GM19468 (cell line): ENCODE data around the gene TRERF1.

Experiments
- ATAC-seq: cut with Tn5 transposase; IDR thresholded peaks from one replicate; pipeline ENCODE4 v1.9.1; 2021; ENCODE audit warnings: mild to moderate bottlenecking, moderate library complexity, moderate number of reproducible peaks; ENCODE audit not compliant: unreplicated experiment; ENCODE audit errors: extremely low read depth

Gene TRERF1

DNA sequence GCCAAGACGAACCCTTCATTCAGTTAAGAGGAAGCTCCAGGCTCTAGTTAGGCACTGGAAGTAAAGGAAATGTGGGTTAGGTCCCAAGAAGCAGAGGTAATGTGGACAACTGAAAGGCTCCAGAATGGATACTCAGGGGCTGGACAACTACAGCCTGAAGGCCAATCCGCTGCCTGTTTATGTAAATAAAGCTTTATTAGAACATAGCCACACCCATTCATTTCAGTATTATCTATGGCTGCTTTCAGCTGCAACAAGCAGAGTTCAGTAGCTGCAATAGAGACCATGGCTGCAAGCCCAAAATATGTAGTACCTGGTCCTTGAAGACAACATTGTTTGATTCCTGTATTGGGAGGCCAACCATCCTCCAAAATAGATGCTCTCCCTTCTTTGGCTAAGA, 133.2 kb downstream of the TRERF1 start:
- ATAC-seq = no peak

DNA sequence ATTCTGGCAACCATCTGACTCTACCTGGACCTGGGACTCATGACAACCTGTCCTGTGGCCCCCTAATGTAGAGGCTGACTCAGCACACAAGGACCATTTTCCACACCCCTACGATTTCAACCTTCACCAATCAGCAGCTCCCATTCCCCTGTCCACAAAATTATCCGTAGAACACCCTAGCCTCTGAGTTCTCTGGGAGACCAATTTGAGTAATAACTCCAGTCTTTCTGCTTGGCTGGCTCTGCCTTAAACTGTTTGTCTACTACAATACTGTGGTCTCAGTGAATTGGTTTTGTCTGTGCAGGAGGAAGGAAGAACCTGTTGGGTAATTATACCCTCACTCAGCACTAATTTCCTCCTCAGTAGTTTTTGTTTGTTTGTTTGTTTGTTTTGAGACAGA, 134.7 kb downstream of the TRERF1 start:
- ATAC-seq = no peak

DNA sequence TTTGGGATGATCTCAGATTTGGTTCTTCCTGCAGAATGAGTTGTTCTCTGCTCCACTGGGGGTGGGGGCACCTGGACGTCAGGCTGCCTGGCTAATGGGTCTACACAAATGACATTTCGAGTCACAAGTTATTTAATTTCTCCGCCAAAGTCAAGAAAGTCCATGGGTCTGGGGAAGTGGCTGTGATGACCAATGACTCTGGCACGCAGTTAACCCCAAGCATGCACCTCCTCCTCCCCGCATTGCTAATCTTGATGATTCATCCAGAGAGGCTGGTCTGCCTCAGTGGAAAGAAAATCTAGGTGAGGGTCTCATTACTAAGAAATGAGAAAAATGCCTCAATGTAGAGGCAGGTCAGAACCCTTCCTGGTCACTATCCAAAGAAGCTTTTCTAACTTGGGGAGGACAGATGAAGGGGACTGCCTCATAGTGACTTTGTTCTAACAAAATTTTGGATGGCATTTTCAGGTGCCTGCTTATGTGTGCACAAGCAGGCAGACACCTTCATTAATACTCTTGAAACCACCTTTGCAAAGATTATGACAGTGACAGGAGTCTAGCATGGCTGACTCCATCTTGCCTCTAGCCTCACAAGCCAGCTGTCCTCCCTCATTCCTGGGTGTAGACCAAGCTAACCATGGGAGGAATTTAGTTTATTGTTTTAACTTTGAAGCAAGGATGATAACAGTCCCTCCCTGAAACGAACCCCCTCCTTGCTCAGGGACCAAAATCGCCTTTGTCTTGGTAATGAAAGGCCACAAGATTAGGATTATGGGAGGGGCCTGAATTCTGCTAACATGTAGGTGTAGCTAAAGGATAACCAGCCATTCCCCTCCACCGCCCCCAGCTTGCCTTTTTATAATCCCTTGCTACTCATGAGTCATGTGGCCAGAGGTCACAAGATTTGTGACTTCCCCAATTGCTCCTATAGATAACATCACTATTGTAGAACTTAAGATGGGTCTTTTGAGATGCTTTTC, 135.4 kb downstream of the TRERF1 start:
- ATAC-seq = no peak

- ATAC-seq = no peak
These were observed 136.3 kb downstream of the TRERF1 start for GRCh38 chr6:42315259-42315990.

DNA sequence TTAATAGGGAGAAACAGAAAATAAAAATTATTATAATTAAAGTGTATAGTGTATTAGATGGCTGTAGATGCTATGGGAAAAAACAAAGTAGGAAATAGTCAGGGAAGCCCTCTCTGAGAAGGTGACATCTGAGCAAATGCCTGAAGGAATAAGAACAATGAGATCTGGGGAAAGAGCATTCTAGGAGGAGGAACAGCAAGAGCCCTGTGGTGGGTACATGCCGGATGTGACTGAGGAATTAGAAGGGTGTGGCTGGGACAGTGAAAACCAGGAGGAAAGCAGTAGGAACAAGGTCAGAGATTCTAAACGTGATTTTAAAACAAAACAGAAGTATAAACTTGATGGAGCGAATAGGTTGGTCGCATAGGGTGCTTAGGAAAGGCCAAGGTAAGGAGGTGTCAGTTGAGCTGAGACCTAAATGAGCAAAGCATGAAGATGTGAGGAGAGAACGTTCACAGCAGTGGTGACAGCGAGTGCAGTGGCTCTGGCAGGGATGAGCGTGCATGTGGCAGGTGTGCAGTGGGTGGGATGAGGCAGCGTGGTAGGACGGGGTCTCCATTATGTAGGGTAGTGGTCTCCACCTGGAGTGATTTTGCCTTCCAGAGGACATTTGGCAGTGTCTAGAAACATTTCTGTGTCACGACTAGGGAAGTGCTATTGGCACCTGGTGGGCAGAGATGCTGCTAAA, 137.0 kb downstream of the TRERF1 start:
- ATAC-seq = no peak

DNA sequence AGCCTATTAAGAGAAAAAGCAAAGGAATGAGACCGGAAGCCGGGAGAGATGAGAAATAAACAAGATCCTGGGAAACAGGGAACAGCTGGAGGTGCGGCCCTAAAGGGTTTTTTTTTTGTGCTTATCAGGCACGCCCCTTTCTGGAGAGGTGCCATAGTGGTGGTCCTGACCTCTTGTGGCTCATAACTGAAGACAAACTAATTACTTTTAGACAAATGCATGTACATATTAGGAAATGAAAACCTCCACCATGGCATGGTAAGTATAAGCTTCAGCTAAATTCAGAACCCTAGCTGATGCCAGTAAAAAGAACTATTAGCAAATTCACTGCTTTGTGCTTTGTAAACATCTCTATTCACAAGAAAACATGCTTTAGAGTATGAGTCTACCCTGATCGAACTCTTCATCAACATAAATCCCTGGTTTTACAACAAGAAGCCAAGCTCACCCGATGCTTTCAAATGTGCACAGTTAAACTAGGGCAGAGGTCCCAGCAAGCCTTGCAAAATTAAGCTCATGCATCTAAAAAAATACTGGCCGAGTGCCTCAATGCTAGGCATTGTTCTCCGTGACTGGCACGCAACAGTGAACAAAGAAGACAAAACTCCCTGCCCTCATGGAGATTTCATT, 137.7 kb downstream of the TRERF1 start:
- no peak for ATAC-seq

DNA sequence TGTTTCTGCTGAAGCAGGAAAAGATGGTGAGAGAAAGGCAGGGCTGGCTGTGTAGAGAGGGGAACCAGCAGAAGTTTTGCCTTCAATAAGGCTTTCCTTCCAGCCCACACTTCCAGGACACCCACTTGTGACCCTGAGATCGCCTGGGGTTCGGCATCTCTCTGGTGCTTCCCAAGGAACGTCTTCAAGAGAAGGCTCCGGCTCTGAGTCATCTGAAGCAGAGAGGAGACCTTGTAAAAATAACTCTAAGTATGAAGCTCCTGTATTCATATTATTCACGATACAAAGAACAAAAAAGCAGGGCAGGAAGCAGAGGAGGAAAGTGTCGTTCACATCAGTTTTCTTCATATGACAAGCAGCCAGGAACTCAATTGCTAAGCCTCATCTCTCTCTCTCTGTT, 138.7 kb downstream of the TRERF1 start:
- ATAC-seq = no peak

- ATAC-seq = no peak
These were observed 144.6 kb downstream of the TRERF1 start for GRCh38 chr6:42307141-42307470.

DNA sequence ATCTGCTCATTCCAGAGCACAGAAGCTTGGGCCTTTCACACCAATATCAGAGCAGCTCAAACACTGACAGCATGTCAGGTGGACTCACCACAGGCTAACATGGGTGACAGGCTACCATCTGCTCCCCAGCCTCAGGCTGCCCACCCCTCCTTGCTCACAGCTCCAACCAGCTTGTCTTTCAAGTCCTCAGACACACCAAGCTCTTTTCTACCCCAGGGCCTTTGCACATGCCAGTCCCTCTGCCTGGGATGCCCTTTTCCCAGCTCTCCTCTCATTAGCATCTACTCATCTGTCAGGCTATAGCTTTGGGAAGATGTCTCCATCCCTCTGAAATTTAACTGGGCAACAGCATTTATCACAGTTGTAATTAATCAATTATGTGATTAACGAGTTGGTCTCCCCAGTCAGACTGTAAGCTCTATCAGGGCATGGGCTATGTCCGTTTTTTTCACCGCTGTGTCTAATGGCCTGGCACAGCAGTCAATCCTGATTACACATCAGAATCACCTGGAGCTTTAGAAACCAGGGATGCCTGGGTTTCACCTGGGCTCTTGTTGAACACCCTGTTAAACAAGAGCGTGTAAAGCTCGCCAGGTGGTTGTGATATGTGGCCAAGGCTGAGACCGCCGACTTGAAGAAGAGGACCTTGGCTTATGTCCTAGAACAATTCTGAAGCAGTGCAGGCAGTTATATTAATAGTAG, 145.1 kb downstream of the TRERF1 start:
- ATAC-seq = no peak

- no peak for ATAC-seq
These were observed 147.5 kb downstream of the TRERF1 start for GRCh38 chr6:42304053-42304712.

DNA sequence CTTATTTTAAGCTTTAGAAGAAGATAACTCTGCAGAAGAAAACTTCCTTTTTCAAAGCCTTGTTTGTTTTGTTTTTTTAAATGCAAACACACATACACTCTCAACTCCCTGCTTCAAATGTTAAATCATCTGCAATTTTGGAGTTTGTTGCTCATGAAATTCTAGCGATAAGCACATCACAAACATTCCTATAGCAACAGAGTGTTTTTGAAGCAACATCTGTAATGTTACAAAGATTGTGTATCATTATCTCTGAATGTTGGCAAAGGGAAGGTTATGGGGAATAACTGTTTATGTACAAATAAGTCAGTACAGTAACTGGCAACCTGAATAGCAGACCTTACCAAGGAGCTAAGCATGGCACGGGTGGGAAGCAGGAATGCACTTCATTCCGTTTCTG, 149.3 kb downstream of the TRERF1 start:
- no peak for ATAC-seq

- ATAC-seq = no peak
These were observed 149.7 kb downstream of the TRERF1 start for GRCh38 chr6:42301986-42302385.

- ATAC-seq = no peak
These were observed 151.0 kb downstream of the TRERF1 start for GRCh38 chr6:42300701-42301100.

GRCh38 chr6:42300185-42300584, 151.5 kb downstream of the TRERF1 start:
- no peak for ATAC-seq

DNA sequence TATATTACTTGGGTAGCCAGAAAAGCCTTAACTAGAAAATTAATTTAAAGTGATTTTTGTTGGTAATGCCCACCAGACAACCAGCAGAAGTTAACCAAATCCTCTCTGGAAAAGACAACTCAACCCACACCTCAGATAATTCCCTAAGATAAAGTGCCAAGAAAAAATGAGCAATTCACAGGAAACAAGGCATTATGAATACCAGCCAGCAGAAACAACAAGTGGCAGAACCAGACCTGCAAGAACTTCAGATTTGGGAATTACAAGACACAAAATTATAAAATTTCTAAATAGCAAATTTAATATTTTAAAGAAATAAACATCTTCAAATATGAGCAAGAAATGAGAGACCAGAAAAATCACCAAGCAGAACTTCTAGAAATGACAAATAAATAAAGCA, 154.1 kb downstream of the TRERF1 start:
- ATAC-seq = no peak

- ATAC-seq = no peak
These were observed 155.1 kb downstream of the TRERF1 start for GRCh38 chr6:42296614-42297013.

DNA sequence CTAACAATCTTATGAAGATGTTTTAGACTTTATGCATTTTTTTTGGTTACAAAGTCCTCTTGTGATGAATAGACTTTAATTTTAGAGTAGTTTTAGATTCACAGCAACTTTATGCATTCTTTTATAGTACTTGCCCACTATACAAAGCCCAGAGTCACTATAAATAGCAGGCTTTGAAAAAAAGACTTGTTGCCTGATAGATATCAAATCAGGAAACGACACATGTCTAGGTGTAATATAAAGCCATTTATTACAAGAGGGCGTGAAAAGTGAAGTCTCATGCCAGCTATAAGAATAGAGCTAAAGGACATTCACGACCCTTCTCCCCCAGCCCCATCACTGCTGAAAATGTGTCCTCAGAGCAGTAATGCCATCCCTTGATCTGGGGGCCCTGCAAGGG, 156.0 kb downstream of the TRERF1 start:
- ATAC-seq = no peak

DNA sequence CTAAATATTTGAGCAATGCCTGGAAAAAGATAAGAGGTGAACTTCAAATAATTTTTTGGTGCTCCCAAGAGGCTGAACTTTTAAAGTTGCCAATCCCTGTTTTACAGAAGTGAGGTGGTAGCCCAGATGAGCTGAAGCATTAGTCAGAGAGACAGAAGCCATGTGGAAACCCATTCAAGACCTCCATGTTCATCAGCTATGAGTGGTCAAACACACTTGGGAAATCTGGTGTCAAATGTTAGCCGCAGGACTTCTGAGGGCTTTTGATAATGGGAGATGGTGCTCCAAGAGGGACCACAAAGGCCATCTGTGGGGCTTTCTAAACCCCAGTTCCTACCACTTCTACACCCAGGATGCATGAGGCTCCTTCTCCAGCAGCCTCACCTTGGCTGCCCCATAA, 156.5 kb downstream of the TRERF1 start:
- ATAC-seq = no peak

GRCh38 chr6:42294759-42295158, 157.0 kb downstream of the TRERF1 start:
- ATAC-seq = no peak
